Kidney capillary endothelial cell (primary cell): ENCODE data around the gene SORCS3.

Experiments
- DNase-seq: peaks from one replicate; pipeline ENCODE4 v3.0.0-alpha.2; 2018; ENCODE audit warnings: low spot score

Gene SORCS3

DNA sequence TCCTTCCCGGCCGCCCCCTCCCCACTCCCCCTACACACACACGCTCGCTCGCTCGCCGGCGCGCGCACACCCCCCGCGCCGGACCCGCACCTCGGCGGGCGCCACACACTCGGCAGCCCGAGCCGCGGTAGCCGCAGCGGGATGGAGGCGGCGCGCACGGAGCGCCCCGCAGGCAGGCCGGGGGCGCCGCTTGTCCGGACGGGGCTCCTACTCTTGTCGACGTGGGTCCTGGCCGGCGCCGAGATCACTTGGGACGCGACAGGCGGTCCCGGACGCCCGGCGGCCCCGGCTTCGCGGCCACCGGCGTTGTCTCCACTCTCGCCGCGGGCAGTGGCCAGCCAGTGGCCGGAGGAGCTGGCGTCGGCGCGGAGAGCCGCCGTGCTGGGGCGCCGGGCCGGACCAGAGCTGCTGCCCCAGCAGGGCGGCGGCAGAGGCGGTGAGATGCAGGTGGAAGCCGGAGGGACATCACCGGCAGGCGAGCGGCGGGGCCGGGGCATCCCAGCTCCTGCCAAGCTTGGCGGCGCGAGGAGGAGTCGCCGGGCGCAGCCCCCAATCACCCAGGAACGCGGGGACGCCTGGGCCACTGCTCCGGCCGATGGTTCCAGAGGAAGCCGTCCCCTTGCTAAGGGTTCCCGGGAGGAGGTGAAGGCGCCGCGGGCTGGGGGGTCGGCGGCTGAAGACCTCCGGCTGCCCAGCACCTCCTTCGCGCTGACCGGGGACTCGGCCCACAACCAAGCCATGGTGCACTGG is at the start of gene SORCS3:
TSS of gene SORCS3 (plus strand) at position 104 of the 750 bp plus-strand sequence.
- DNase-seq = no peak

DNA sequence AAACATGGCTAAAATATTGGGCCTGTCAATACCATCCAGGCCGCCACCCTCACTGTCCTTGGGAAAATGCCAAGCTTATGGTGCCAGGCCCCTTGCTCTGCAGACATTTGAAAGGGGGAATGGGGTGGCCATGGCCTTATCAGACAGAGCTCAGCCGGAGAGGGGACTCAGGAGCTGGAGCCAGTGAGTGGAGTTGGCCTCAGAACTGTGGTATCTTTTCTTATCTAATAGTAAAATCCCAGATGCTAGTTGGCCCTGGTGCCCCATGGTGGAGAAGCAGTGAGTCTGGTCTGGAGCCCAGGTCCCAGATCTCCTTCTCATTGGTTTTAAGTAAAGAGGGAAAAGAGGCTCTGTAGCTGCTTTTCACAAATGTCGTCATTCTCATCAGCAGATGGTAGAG is 49.6 kb upstream of the SORCS3 start:
- DNase-seq = no peak

DNA sequence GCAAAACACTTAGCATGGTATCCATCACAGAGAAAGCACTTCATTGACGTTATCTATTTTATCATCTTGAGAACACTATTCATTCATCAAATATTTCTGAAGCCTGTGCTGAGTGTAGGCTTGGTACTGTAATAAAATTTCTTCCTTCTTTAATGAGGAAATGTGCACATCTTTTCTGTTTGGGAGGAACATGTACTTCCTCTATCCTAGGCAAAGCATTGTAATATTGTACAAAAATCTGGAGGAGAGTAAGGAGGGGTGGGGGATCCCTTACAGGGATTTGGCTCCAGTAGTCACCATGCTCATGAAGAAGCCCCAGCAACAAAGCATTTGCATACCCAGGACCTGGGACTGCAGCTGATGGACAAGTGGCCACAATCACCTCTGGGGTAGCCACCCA is 39.9 kb upstream of the SORCS3 start:
- no peak for DNase-seq

GRCh38 chr10:104608091-104608828 is 32.8 kb upstream of the SORCS3 start:
- DNase-seq = peak; percentile 74

DNA sequence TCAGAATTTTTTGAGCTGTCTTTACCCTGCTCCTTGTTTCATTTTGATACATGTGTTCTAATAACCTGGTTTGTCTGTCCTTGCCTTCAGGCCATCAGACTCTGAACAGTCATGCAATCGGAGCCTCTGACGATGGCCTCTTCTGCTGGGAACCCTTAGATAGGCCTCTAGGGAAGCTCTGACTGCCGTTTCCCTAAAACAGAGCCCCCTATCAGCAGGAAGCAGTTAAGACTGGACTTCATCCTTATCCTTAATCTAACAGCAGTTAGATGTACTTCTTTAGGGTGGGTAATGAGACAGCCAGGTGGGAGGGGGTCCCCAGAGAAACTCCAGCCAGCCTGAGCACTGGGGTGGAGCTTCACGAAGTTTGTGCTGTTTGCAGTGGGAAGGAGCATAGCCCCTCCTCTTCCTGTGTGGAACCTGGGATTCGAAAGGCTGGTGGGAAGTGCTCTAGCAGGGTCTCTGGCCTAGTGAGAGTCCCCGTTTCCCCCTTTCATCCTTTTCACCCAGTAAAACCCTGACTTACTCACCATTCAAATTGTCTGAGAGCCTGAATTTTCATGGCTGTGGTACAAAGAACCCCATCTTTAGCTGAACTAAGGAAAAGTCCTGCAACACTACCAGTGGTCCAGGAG is 28.4 kb upstream of the SORCS3 start:
- DNase-seq = no peak

DNA sequence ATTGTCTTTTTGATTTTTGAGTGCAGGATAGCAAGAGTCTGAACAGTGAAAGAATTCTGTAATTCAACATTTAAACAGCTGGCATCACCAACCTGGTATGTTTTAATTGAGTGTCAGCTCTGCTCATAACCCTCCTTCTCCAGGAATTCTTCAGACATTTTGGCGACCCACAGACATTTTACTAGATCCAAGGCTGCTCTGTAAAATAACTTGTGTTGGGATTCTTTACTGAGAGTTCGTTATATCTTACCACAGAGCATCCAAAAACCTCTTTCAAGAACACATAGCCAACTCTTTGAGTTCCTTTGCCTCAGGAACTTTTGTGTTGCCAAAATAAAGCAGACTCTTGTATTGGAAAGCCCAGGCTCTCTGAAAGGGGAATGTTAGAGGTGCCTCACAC is 27.7 kb upstream of the SORCS3 start:
- no peak for DNase-seq

GRCh38 chr10:104614245-104614831 is 26.8 kb upstream of the SORCS3 start:
- DNase-seq = peak; percentile 38

DNA sequence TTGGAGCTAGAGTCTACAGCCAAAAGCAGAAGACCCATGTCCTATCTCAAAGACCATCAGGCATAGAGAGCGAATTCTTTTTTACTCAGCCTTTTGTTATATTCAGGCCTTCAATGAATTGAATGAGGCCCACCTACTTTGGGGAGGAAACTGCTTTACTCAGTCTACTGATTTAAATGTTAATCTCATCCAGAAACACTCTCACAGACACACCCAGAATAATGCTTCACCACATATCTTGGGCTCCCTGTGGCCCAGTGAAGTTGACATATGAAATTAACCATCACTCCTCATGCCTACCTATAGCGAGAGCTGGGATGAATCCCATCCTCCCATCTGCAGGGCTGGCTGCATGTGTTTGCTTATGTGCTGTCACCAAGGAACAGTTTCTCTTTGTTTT is 26.0 kb upstream of the SORCS3 start:
- no peak for DNase-seq

DNA sequence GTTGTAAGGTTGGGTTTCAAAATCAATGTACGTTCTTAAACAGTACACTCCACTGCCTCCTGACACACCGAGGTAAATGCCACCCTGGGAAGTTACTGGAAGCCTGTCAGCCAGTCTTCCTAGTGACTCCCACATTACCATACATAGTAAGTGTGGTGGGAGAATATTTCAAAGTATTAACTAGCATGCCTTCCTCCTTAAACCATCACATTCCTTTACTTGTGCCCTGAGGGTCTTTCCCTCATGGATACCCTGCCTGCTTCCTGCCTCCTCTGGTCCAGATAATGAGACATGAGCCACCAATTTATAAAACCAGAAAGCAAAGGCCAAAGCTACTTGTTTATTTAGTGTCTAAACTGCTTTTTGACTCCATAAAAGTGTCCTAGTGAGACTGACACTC is 23.3 kb upstream of the SORCS3 start:
- no peak for DNase-seq

DNA sequence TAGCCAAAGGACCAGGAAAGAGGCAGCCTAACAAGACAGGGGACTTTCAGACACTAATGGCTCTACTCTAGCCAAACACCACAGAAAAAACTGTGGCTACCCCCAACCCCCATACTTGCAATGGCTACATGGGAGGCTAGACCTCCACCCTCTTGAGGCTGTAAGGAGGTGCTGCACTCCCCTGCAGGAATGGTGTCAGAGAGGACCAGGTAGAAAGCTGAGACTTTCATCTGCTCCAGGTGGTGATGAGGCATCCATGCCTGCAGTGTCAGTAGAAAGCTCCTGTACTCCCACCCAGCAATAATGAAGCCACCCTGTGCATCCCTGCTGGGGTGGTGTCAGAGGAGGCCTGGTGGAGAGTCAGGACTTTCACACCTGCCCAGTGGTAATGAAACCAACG is 18.9 kb upstream of the SORCS3 start:
- no peak for DNase-seq

GRCh38 chr10:104622598-104623209 is 18.4 kb upstream of the SORCS3 start:
- no peak for DNase-seq

GRCh38 chr10:104630731-104631130 is 10.4 kb upstream of the SORCS3 start:
- DNase-seq = no peak

DNA sequence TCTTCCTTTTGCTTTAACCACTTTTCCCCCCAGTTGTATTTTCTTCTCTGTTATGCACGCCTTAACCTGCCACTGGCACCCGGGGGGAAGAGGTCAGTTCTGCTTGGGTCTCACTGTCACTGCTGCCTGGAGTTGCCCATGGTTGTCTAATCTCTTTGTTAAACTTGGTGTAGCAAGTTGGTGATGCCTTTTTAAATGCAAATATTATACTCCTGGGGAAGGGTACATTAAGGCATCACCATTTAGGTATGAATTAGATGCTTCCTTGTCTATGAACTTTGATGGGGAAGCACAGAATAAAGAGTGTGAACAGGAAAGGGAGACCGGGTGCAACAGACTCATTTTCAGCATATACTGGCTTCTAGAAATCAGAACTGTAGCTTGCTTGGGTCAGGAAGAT is 9.1 kb upstream of the SORCS3 start:
- DNase-seq = no peak

- DNase-seq = no peak
Observed at GRCh38 chr10:104638861-104639589, 2.1 kb upstream of the SORCS3 start.

GRCh38 chr10:104639590-104640338 is 1.3 kb upstream of the SORCS3 start:
- no peak for DNase-seq

- no peak for DNase-seq
Observed at GRCh38 chr10:104640339-104641186, 527 bp upstream of the SORCS3 start.

DNA sequence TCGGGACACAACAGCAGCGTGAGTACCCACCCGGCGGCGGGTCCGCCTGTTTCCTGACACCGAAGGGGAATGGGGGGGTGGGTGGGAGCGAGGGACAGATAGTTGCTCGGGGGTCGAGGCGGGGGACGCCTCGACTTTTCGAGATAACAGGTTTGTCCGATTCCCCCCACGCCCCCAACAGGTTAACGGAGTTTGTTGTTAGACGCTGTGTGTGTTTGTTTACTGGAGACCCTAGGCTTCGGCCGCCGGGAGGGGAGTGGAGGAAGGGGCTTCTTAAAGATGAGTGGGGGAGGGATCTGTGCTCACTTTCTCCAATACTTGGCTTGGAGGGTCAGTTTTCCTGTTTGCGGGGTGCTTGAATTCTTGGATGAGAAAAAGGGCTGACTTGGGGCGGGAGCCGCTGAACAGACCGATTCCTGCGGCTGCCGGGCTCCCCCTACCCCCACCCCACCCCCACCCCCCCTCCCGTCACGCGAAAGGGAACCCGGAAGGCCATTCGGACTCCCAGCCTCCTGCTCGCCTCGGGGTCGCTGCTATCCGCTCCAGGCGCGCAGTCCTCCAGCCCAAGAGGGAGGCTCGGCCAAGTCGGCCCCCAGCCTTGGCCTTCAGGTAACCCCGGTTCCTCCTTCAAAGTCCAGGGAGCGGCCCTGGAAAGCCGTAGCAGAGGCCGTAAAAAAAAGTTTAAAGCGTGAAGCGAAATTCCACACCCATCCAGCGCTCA is 1.0 kb downstream of the SORCS3 start:
- DNase-seq = no peak

GRCh38 chr10:104642658-104643302 is 1.7 kb downstream of the SORCS3 start:
- DNase-seq = no peak

DNA sequence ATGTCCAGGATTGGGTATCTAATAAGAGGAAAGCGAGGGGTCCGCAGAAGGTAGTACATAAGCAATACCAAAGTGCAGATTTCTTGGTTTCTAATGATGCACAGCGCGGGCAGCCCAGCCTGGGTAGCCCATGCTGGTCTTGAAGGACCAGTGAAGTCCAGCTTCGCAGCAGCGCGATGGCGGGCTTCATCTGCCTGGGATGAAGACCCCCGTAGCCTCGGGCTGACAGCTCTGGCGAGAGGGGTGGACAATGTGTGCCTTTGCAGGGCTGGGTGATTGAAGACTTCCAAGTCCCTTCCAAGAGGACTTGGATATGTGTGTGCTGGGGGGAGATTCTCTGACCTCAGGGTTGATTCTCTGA is 2.2 kb downstream of the SORCS3 start:
- DNase-seq = no peak
